C4-2B (cell line): Measurements from ENCODE around the gene CCNG1.
"Not testable (repeated sequence)": the region's sequence is repeated elsewhere in the genome, so short reads cannot be mapped to it uniquely, and the experiment has no call there.

Source experiments
- H3K27ac ChIP-seq: fragments of 450-650 bp; 2 replicates; pipeline ENCODE4 v1.5.1; 2017
- CTCF ChIP-seq: fragments of 450-650 bp; conservative IDR thresholded peaks from 2 replicates; pipeline ENCODE4 v1.5.1; 2017; ENCODE audit warnings: mild to moderate bottlenecking
- ZFX ChIP-seq: fragments of 450-650 bp; IDR thresholded peaks from 2 replicates; pipeline ENCODE4 v1.6.1; 2017

Gene CCNG1

GRCh38 chr5:163445345-163445744 is 8.0 kb downstream of the CCNG1 start:
- no peak overlapping the region for H3K27ac ChIP-seq
- TF ChIP-seq CTCF, result no peak
- TF ChIP-seq ZFX, result no peak

GRCh38 chr5:163447191-163447590 is 9.8 kb downstream of the CCNG1 start:
- H3K27ac ChIP-seq, result no peak overlapping the region
- no peak for TF ChIP-seq ZFX
- TF ChIP-seq CTCF, result no peak

- H3K27ac ChIP-seq, result no peak overlapping the region
- TF ChIP-seq CTCF (no peak), ZFX (no peak)
Observed at GRCh38 chr5:163447875-163448274, 10.5 kb downstream of the CCNG1 start.

- H3K27ac ChIP-seq, result no peak overlapping the region
- TF ChIP-seq ZFX (no peak), CTCF (no peak)
Observed at GRCh38 chr5:163448491-163448890, 11.1 kb downstream of the CCNG1 start.

DNA sequence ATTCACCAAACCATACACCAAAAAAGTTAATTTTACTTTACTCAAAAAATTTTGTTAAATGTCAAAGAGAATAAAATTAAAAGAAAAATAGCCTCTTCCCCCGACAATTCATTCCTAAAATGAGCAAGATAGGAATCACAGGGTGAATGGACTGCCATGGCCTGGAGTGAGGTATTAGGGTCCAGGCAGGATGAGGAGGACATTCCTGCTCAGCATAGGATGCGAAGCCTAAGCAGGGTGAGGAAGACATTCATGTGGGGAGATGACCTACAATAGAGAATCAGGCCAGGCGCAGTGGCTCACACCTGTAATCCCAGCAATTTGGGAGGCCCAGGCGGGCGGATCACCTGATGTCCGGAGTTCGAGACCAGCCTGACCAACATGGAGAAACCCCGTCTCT is 14.1 kb downstream of the CCNG1 start:
- no peak overlapping the region for H3K27ac ChIP-seq
- TF ChIP-seq ZFX, result no peak
- TF ChIP-seq CTCF, result no peak

- TF ChIP-seq ZFX (no peak), CTCF (no peak)
- H3K27ac ChIP-seq, result no peak overlapping the region
Observed at GRCh38 chr5:163453705-163454104, 16.3 kb downstream of the CCNG1 start.

GRCh38 chr5:163455406-163455805 is 18.0 kb downstream of the CCNG1 start:
- H3K27ac ChIP-seq, result not testable (repeated sequence)

- H3K27ac ChIP-seq, result no peak overlapping the region
- TF ChIP-seq CTCF (no peak), ZFX (no peak)
Observed at GRCh38 chr5:163456029-163456589, 18.7 kb downstream of the CCNG1 start.
